Breast epithelium (tissue), 3 donors: ENCODE measurements around the gene CST4.

Experiments
- CTCF ChIP-seq, 3 donors: fragments of 450-650 bp; IDR thresholded peaks; one replicate each; pipeline ENCODE4 v1.5.1; 2016 to 2017; ENCODE audit warnings: antibody characterized with exemption in 3 of 3, mild to moderate bottlenecking in 3 of 3, moderate library complexity in 3 of 3
- POLR2A ChIP-seq: fragments of 450-650 bp; IDR thresholded peaks from one replicate; pipeline ENCODE4 v1.6.1; 2016; ENCODE audit warnings: antibody characterized with exemption, mild to moderate bottlenecking, moderate library complexity
- POLR2AphosphoS5 ChIP-seq, 3 donors: sonication (generic); formaldehyde crosslinking; IDR thresholded peaks; one replicate each; pipeline ENCODE4 v1.6.1; 2017; ENCODE audit warnings: antibody characterized with exemption in 3 of 3

- TF ChIP-seq CTCF (IDR thresholded peaks at IDR 0.05), result no peak
- TF ChIP-seq POLR2A, result no peak
- TF ChIP-seq POLR2AphosphoS5 (IDR thresholded peaks at IDR 0.05), result no peak
These were observed 21.2 kb downstream of the CST4 start for GRCh38 chr20:23667666-23668065.
